H9 (cell line): ENCODE measurements around the gene KRT3. TPM values are rescaled to one million over a fixed set of nuclear protein-coding genes. Genes with fewer than 3 reads are reported as not detected.

Experiments
- DNase-seq: peaks from one replicate; pipeline ENCODE4 v3.0.0-alpha.2; 2017
- H2AFZ ChIP-seq: one replicate; pipeline ENCODE4 v1.6.1; 2013; ENCODE audit warnings: mild to moderate bottlenecking, low read length, control low read depth, moderate library complexity
- H2AK5ac ChIP-seq: 2 replicates; pipeline ENCODE4 v1.6.1; 2013; ENCODE audit warnings: low read length, control low read depth, mixed read lengths; ENCODE audit not compliant: insufficient read length
- H2BK120ac ChIP-seq: one replicate; pipeline ENCODE4 v1.6.1; 2013; ENCODE audit warnings: low read depth, mild to moderate bottlenecking, low read length, control low read depth, inconsistent platforms; ENCODE audit not compliant: poor library complexity, severe bottlenecking
- H2BK12ac ChIP-seq: 2 replicates; pipeline ENCODE4 v1.6.1; 2013; ENCODE audit warnings: low read length, control low read depth, mixed read lengths, low read depth; ENCODE audit not compliant: insufficient read length
- H2BK15ac ChIP-seq: 2 replicates; pipeline ENCODE4 v1.6.1; 2013; ENCODE audit warnings: low read depth, low read length, control low read depth
- H2BK20ac ChIP-seq: one replicate; pipeline ENCODE4 v1.6.1; 2013; ENCODE audit warnings: low read depth, mild to moderate bottlenecking, low read length, control low read depth, inconsistent platforms; ENCODE audit not compliant: poor library complexity, severe bottlenecking
- H2BK5ac ChIP-seq: 2 replicates; pipeline ENCODE4 v1.6.1; 2013; ENCODE audit warnings: low read length, control low read depth, mixed read lengths; ENCODE audit not compliant: insufficient read length
- H3K14ac ChIP-seq: 2 replicates; pipeline ENCODE4 v1.6.1; 2013; ENCODE audit warnings: low read length, control low read depth; ENCODE audit not compliant: insufficient read depth
- H3K18ac ChIP-seq: 2 replicates; pipeline ENCODE4 v1.6.1; 2013; ENCODE audit warnings: low read depth, mild to moderate bottlenecking, mixed read lengths, low read length, control low read depth; ENCODE audit not compliant: insufficient read length
- H3K23ac ChIP-seq: 2 replicates; pipeline ENCODE4 v1.6.1; 2013; ENCODE audit warnings: low read length, control low read depth, mixed read lengths, low read depth; ENCODE audit not compliant: insufficient read length
- H3K23me2 ChIP-seq: 2 replicates; pipeline ENCODE4 v1.6.1; 2013; ENCODE audit warnings: low read depth, mild to moderate bottlenecking, mixed read lengths, low read length, control low read depth; ENCODE audit not compliant: insufficient read length, poor library complexity, severe bottlenecking
- H3K27ac ChIP-seq: 2 replicates; pipeline ENCODE4 v1.5.1; 2013; ENCODE audit warnings: low read length, control low read depth, mixed read lengths, low read depth; ENCODE audit not compliant: insufficient read length
- H3K27me3 ChIP-seq: 2 replicates; pipeline ENCODE4 v1.6.1; 2013; ENCODE audit warnings: low read length, control low read depth, inconsistent platforms; ENCODE audit not compliant: insufficient read depth
- H3K4ac ChIP-seq: 2 replicates; pipeline ENCODE4 v1.6.1; 2013; ENCODE audit warnings: low read depth, mild to moderate bottlenecking, control low read depth, inconsistent platforms, low read length, moderate library complexity
- H3K4me1 ChIP-seq: 2 replicates; pipeline ENCODE4 v1.6.1; 2013; ENCODE audit warnings: low read length, control low read depth, inconsistent platforms; ENCODE audit not compliant: insufficient read depth
- H3K4me2 ChIP-seq: 2 replicates; pipeline ENCODE4 v1.6.1; 2013; ENCODE audit warnings: low read length, control low read depth, mixed read lengths; ENCODE audit not compliant: insufficient read length, insufficient read depth
- H3K56ac ChIP-seq: 2 replicates; pipeline ENCODE4 v1.6.1; 2013; ENCODE audit warnings: low read depth, mild to moderate bottlenecking, mixed read lengths, low read length, control low read depth; ENCODE audit not compliant: insufficient read length
- H3K79me1 ChIP-seq: 2 replicates; pipeline ENCODE4 v1.6.1; 2013; ENCODE audit warnings: low read depth, mild to moderate bottlenecking, moderate library complexity, low read length, control low read depth, inconsistent platforms; ENCODE audit not compliant: insufficient read depth, poor library complexity, severe bottlenecking
- H3K79me2 ChIP-seq: 2 replicates; pipeline ENCODE4 v1.6.1; 2013; ENCODE audit warnings: low read length, control low read depth, inconsistent platforms; ENCODE audit not compliant: insufficient read depth
- H3K9ac ChIP-seq: 2 replicates; pipeline ENCODE4 v1.6.1; 2013; ENCODE audit warnings: low read length, control low read depth, mixed read lengths; ENCODE audit not compliant: insufficient read length; ENCODE audit errors: extremely low read depth
- H3K9me3 ChIP-seq: one replicate; pipeline ENCODE4 v1.6.1; 2013; ENCODE audit warnings: low read depth, low read length, inconsistent platforms; ENCODE audit not compliant: control insufficient read depth
- H3T11ph ChIP-seq: one replicate; pipeline ENCODE4 v1.6.1; 2013; ENCODE audit warnings: mild to moderate bottlenecking, low read length, control low read depth, inconsistent platforms
- H4K20me1 ChIP-seq: one replicate; pipeline ENCODE4 v1.6.1; 2013; ENCODE audit not compliant: control insufficient read depth, insufficient read length, insufficient read depth
- H4K5ac ChIP-seq: 2 replicates; pipeline ENCODE4 v1.6.1; 2013; ENCODE audit warnings: low read depth, mild to moderate bottlenecking, mixed read lengths, low read length, control low read depth; ENCODE audit not compliant: insufficient read length
- H4K8ac ChIP-seq: replicated peaks from 2 replicates; pipeline ENCODE4 v1.6.1; 2013; ENCODE audit warnings: low read length, control low read depth, mixed read lengths, low read depth; ENCODE audit not compliant: insufficient read length
- H4K91ac ChIP-seq: 2 replicates; pipeline ENCODE4 v1.6.1; 2013; ENCODE audit warnings: low read depth, mild to moderate bottlenecking, moderate library complexity, mixed read lengths, low read length, control low read depth; ENCODE audit not compliant: insufficient read length
- H3K27ac Mint-ChIP-seq, 3 experiments: 2 replicates in 2 of 3; 3 replicates in 1 of 3; pipeline ENCODE4 v1.8.0; 2020 to 2021; ENCODE audit warnings: mixed read lengths in 3 of 3, mild to moderate bottlenecking in 1 of 3, moderate library complexity in 1 of 3
- H3K27me3 Mint-ChIP-seq: 2 replicates; pipeline ENCODE4 v1.8.0; 2021; ENCODE audit warnings: low read depth, mild to moderate bottlenecking, moderate library complexity, mixed read lengths
- H3K36me3 Mint-ChIP-seq, 3 experiments: 2 replicates in 2 of 3; 3 replicates in 1 of 3; pipeline ENCODE4 v1.8.0; 2020 to 2021; ENCODE audit warnings: low read depth in 3 of 3, mixed read lengths in 3 of 3; ENCODE audit not compliant: insufficient read depth in 1 of 3
- H3K4me1 Mint-ChIP-seq, 2 experiments: 2 replicates each; pipeline ENCODE4 v1.8.0; 2020; ENCODE audit warnings: mixed read lengths in 2 of 2
- H3K4me3 Mint-ChIP-seq, 2 experiments: 2 replicates in 1 of 2; 3 replicates in 1 of 2; pipeline ENCODE4 v1.8.0; 2020 to 2021; ENCODE audit warnings: mild to moderate bottlenecking in 2 of 2, mixed read lengths in 2 of 2, moderate library complexity in 1 of 2
- H3K9me3 Mint-ChIP-seq, 2 experiments: 2 replicates in 1 of 2; 3 replicates in 1 of 2; pipeline ENCODE4 v1.8.0; 2020; ENCODE audit warnings: mild to moderate bottlenecking in 2 of 2, mixed read lengths in 2 of 2, moderate library complexity in 1 of 2
- WGBS: extraction: QIAGEN DNeasy Blood & Tissue Kit; methylation state at CpG from one replicate; pipeline ENCODE4 v1.1.7; 2013; ENCODE audit warnings: missing lambda C conversion rate, low lambda C conversion rate, mixed read lengths; ENCODE audit not compliant: insufficient read length; ENCODE audit errors: extremely low coverage; 5-methylcytosine and 5-hydroxymethylcytosine counted together
- total RNA-seq: library from RNA; stranded (reverse); gene quantifications from 2 replicates; pipeline ENCODE4 v1.2.1, GENCODE V29; 2021
- TF ChIP-seq, protein P1 (sequence below): fragments of 200-600 bp; sonication (generic); conservative IDR thresholded peaks from 3 replicates; pipeline ENCODE4 v1.8.0; 2021; ENCODE audit warnings: antibody characterized with exemption, mild to moderate bottlenecking

Gene KRT3
- total RNA-seq, 1 experiment from 2014 or later: not detected

DNA sequence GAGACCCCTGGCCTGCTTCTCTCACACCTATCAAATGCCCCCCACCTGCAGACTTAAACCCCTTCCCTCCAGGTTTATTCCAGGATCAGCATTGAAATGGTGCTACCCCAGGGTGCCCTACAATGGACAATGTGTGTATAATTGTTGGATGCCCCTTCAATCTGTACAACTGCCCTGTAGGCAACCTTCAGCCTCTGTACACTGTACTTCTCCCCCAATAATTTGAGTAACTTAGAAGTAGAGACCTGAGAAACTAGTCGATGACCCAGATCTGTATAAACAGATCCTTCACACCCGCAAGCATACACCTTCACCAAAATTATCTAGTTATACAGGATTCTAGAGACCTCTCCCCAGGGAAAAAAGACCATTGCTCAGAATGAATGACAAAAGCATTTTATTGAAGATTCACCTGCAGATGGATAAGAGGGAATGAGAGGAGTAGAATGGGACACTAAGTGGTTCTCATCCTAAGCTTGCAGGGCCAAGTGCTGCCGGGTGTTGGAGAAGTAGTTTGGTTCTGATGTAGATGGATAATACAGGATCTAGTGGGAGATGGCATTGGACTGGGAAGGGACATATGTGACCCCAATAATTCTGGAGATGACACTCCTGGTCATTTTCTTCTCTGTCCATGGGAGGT is 10.4 kb upstream of the KRT3 start:
- no peaks in the 10 kb centered on the region for H4K20me1 ChIP-seq
- H2BK15ac ChIP-seq: no peak overlapping the region
- H2BK20ac ChIP-seq: no peak overlapping the region
- no peak overlapping the region for H3K23ac ChIP-seq
- H3K4me2 ChIP-seq: no peak overlapping the region
- no peak overlapping the region for H3K14ac ChIP-seq
- H3K56ac ChIP-seq: no peak overlapping the region
- H3K9me3 ChIP-seq: no peaks in the 10 kb centered on the region
- no peak for DNase-seq
- H4K91ac ChIP-seq: no peak overlapping the region
- WGBS: no CpG with 5 or more reads among the region's 3 CpGs
- H3K9me3 Mint-ChIP-seq: no peaks in the 10 kb centered on the region
- no peaks in the 10 kb centered on the region for H3K27me3 ChIP-seq
- H3K27me3 Mint-ChIP-seq: peaks cover 10% of the 10 kb centered on the region
- no peak overlapping the region for H3K4ac ChIP-seq
- TF ChIP-seq, protein P1, sequence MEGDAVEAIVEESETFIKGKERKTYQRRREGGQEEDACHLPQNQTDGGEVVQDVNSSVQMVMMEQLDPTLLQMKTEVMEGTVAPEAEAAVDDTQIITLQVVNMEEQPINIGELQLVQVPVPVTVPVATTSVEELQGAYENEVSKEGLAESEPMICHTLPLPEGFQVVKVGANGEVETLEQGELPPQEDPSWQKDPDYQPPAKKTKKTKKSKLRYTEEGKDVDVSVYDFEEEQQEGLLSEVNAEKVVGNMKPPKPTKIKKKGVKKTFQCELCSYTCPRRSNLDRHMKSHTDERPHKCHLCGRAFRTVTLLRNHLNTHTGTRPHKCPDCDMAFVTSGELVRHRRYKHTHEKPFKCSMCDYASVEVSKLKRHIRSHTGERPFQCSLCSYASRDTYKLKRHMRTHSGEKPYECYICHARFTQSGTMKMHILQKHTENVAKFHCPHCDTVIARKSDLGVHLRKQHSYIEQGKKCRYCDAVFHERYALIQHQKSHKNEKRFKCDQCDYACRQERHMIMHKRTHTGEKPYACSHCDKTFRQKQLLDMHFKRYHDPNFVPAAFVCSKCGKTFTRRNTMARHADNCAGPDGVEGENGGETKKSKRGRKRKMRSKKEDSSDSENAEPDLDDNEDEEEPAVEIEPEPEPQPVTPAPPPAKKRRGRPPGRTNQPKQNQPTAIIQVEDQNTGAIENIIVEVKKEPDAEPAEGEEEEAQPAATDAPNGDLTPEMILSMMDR: no peak
- no peaks in the 10 kb centered on the region for H3K79me2 ChIP-seq
- no peak overlapping the region for H2BK12ac ChIP-seq
- H3K27ac Mint-ChIP-seq: no peak overlapping the region
- H2BK5ac ChIP-seq: no peak overlapping the region
- H2BK120ac ChIP-seq: no peak overlapping the region
- H2AK5ac ChIP-seq: no peak overlapping the region
- no peaks in the 10 kb centered on the region for H3K79me1 ChIP-seq
- no peak overlapping the region for H3K27ac ChIP-seq
- H2AFZ ChIP-seq: no peak overlapping the region
- peaks cover 2% of the 10 kb centered on the region; the same call in 1 of the 2 replicates for H3K4me1 ChIP-seq
- H3K36me3 Mint-ChIP-seq: no peaks in the 10 kb centered on the region
- H3T11ph ChIP-seq: no peak overlapping the region
- H3K18ac ChIP-seq: no peak overlapping the region
- H4K5ac ChIP-seq: no peak overlapping the region
- no peak overlapping the region for H4K8ac ChIP-seq
- no peak overlapping the region for H3K9ac ChIP-seq
- no peak overlapping the region for H3K4me3 Mint-ChIP-seq
- H3K4me1 Mint-ChIP-seq: peaks cover 21 to 22% of the 10 kb centered on the region in 2 experiments
- no peaks in the 10 kb centered on the region for H3K23me2 ChIP-seq
